Body of pancreas (tissue), 4 donors: ENCODE measurements around the gene KIAA2012. TPM values are rescaled to one million over a fixed set of nuclear protein-coding genes. Genes with fewer than 3 reads are reported as not detected.

ENCODE experiments used
- ATAC-seq: fragments of 150-250 bp; one replicate; pipeline ENCODE4 v1.9.1; 2016
- DNase-seq, 4 donors: peaks; one replicate each; pipeline ENCODE4 v3.0.0-alpha.2; 2019
- H3K27ac ChIP-seq, 4 donors: fragments of 200-600 bp; sonication (generic); 1 replicate in 3 of 4; 2 replicates in 1 of 4; pipeline versions ENCODE4 v1.5.1 to v1.6.1; 2016 to 2019; ENCODE audit warnings: mild to moderate bottlenecking in 1 of 4, mixed read lengths in 1 of 4, moderate library complexity in 1 of 4
- H3K27me3 ChIP-seq, 2 donors: fragments of 200-600 bp; sonication (generic); one replicate each; pipeline ENCODE4 v1.6.0; 2016; ENCODE audit warnings: mild to moderate bottlenecking in 1 of 2
- H3K36me3 ChIP-seq, 2 donors: fragments of 200-600 bp; sonication (generic); replicated peaks in 1 of 2; 2 replicates each; pipeline ENCODE4 v1.5.1; 2016; ENCODE audit warnings: low read depth in 2 of 2; ENCODE audit not compliant: insufficient read depth in 1 of 2
- H3K4me1 ChIP-seq: fragments of 200-600 bp; sonication (generic); one replicate; pipeline ENCODE4 v1.6.0; 2016
- H3K4me3 ChIP-seq, 2 donors: fragments of 200-600 bp; sonication (generic); 1 replicate in 1 of 2; 2 replicates in 1 of 2; pipeline ENCODE4 v1.5.1; 2016 to 2019
- H3K9me3 ChIP-seq, 3 donors: fragments of 200-600 bp; sonication (generic); 1 replicate in 2 of 3; 2 replicates in 1 of 3; pipeline ENCODE4 v1.5.1; 2016
- CTCF ChIP-seq, 7 experiments: fragments of 450-650 bp in 4 of 7; fragments of 200-600 bp in 3 of 7; sonication (generic) in 3 of 7; IDR thresholded peaks; one replicate each; pipeline ENCODE4 v1.5.1; 2016 to 2019; ENCODE audit warnings: antibody characterized with exemption in 7 of 7
- POLR2A ChIP-seq, 3 donors: fragments of 450-650 bp; IDR thresholded peaks; one replicate each; pipeline ENCODE4 v1.6.1; 2016; ENCODE audit warnings: antibody characterized with exemption in 3 of 3, mild to moderate bottlenecking in 2 of 3
- WGBS, 2 donors: methylation state at CpG; one replicate each; pipeline ENCODE4 v1.1.5; 2017; 5-methylcytosine and 5-hydroxymethylcytosine counted together
- intact Hi-C: fragments of 100-400 bp; cut with DNase I; formaldehyde crosslinking; loops from one replicate; pipeline ENCODE4 v1.15.1; 2023
- total RNA-seq, 2 donors: library from RNA; depleted of rRNA; stranded (reverse); fragments of >200 nt; gene quantifications; one replicate each; pipeline ENCODE4 v1.1.0, GENCODE V29; 2016

The KIAA2012 gene
- total RNA-seq, 2 donors from 2014 or later = not detected

- Histone ChIP-seq H3K27ac (no peak overlapping the region), H3K4me3 (no peak overlapping the region), H3K36me3 (no peaks in the 10 kb centered on the region), H3K4me1 (peaks cover 22% of the 10 kb centered on the region), H3K9me3 (no peaks in the 10 kb centered on the region), H3K27me3 (peaks cover 0 to 9% of the 10 kb centered on the region in 2 donors)
- no peak for ATAC-seq
- intact Hi-C loops = no loop called here
- WGBS, 2 donors = 84 to 89% methylated on average over 4 of the region's 4 CpGs
- TF ChIP-seq POLR2A (IDR thresholded peaks at IDR 0.05) = no peak
- TF ChIP-seq CTCF (IDR thresholded peaks at IDR 0.05) = no peak
- no peak for DNase-seq
Observed at GRCh38 chr2:202030691-202031090, 42.4 kb upstream of the KIAA2012 start.

GRCh38 chr2:202031246-202031951 lies 41.7 kb upstream of the KIAA2012 start:
- Histone ChIP-seq H3K4me3 (no peak overlapping the region), H3K27me3 (peaks cover 0 to 9% of the 10 kb centered on the region in 2 donors), H3K36me3 (no peaks in the 10 kb centered on the region), H3K9me3 (no peaks in the 10 kb centered on the region), H3K4me1 (peaks cover 22% of the 10 kb centered on the region), H3K27ac (no peak overlapping the region)
- no peak for DNase-seq
- intact Hi-C loops = no loop called here
- no peak for ATAC-seq
- 56 to 78% methylated on average over 4 of the region's 4 CpGs for WGBS, 2 donors
- TF ChIP-seq POLR2A (IDR thresholded peaks at IDR 0.05) = no peak
- TF ChIP-seq CTCF (IDR thresholded peaks at IDR 0.05) = no peak

- DNase-seq = peak; percentile 42 to 50 (median 43)
- peaks cover 22% of the 10 kb centered on the region for H3K4me1 ChIP-seq
- H3K36me3 ChIP-seq = no peaks in the 10 kb centered on the region
- intact Hi-C loops = no loop called here
- peak overlapping the region; percentile 57 to 72 for H3K4me3 ChIP-seq
- H3K27ac ChIP-seq = peak overlapping the region; percentile 72 to 87 (median 80)
- H3K27me3 ChIP-seq = peaks cover 0 to 9% of the 10 kb centered on the region in 2 donors
- WGBS, 2 donors = 0 to 1% methylated on average over 30 to 42 of the region's 42 CpGs
- TF ChIP-seq CTCF (IDR thresholded peaks at IDR 0.05) = no peak
- peak in 1 of 3 donors; percentile 7 for TF ChIP-seq POLR2A (IDR thresholded peaks at IDR 0.05)
- H3K9me3 ChIP-seq = no peaks in the 10 kb centered on the region
- ATAC-seq = peak; percentile 12
Observed at GRCh38 chr2:202032846-202033316, 40.2 kb upstream of the KIAA2012 start.

- DNase-seq (peak; percentile 88 to 91 (median 90)), ATAC-seq (peak; percentile 91)
- Histone ChIP-seq H3K36me3 (no peaks in the 10 kb centered on the region), H3K27ac (peak within 1 kb of the TSS; percentile 72 to 87 (median 80)), H3K4me1 (peaks cover 22% of the 10 kb centered on the region), H3K4me3 (peak within 1 kb of the TSS; percentile 57 to 72), H3K27me3 (peaks cover 0 to 9% of the 10 kb centered on the region in 2 donors), H3K9me3 (no peaks in the 10 kb centered on the region)
- TF ChIP-seq CTCF (IDR thresholded peaks at IDR 0.05) = peak in 4 of 7 experiments; percentile 13 to 37 (median 32)
- TF ChIP-seq POLR2A (IDR thresholded peaks at IDR 0.05) = peak; percentile 43 to 64 (median 57)
- 0% methylated on average over 16 to 92 of the region's 109 CpGs for WGBS, 2 donors
- intact Hi-C loops = no loop called here
Observed at GRCh38 chr2:202033317-202034248, 39.5 kb upstream of the KIAA2012 start, which contains the start of gene FZD7. TSS of gene FZD7 (plus strand) at chr2:202033855. CDS start at chr2:202034648, 793 bp downstream.
